Suprapubic skin (tissue), 4 donors: ENCODE results near the gene ATP4A. TPM values are rescaled to one million over a fixed set of nuclear protein-coding genes. Genes with fewer than 3 reads are reported as not detected.

Experiments used
- DNase-seq, 2 donors: peaks; one replicate each; pipeline ENCODE4 v3.0.0-alpha.2; 2019; ENCODE audit warnings: low spot score in 2 of 2
- H3K27ac ChIP-seq: fragments of 200-600 bp; sonication (generic); one replicate; pipeline ENCODE4 v1.5.1; 2019
- H3K27me3 ChIP-seq: fragments of 200-600 bp; sonication (generic); one replicate; pipeline ENCODE4 v1.5.1; 2019
- H3K36me3 ChIP-seq: fragments of 200-600 bp; sonication (generic); one replicate; pipeline ENCODE4 v1.5.1; 2019
- H3K4me1 ChIP-seq: fragments of 200-600 bp; sonication (generic); one replicate; pipeline ENCODE4 v1.5.1; 2019
- H3K4me3 ChIP-seq: fragments of 200-600 bp; sonication (generic); one replicate; pipeline ENCODE4 v1.5.1; 2019; ENCODE audit warnings: mild to moderate bottlenecking
- H3K9me3 ChIP-seq: fragments of 200-600 bp; sonication (generic); one replicate; pipeline ENCODE4 v1.5.1; 2019
- EP300 ChIP-seq: sonication (generic); formaldehyde crosslinking; IDR thresholded peaks from one replicate; pipeline ENCODE4 v1.6.1; 2017; ENCODE audit warnings: antibody characterized with exemption
- POLR2A ChIP-seq, 2 donors: fragments of 450-650 bp; IDR thresholded peaks; one replicate each; pipeline ENCODE4 v1.6.1; 2017; ENCODE audit warnings: antibody characterized with exemption in 2 of 2, mild to moderate bottlenecking in 2 of 2, moderate library complexity in 2 of 2
- POLR2AphosphoS5 ChIP-seq, 3 donors: sonication (generic); formaldehyde crosslinking; IDR thresholded peaks; one replicate each; pipeline ENCODE4 v1.6.1; 2017; ENCODE audit warnings: antibody characterized with exemption in 3 of 3
- WGBS: methylation state at CpG from one replicate; pipeline ENCODE4 v1.1.5; 2018; 5-methylcytosine and 5-hydroxymethylcytosine counted together
- total RNA-seq, 4 donors: library from RNA; depleted of rRNA; stranded (reverse); fragments of >200 nt; gene quantifications; one replicate each; pipeline ENCODE4 v1.1.0, GENCODE V29; 2016
- TF ChIP-seq, protein P1 (sequence below), 2 donors: fragments of 200-600 bp in 1 of 2; fragments of 450-650 bp in 1 of 2; sonication (generic) in 1 of 2; IDR thresholded peaks; one replicate each; pipeline ENCODE4 v1.5.1; 2016 to 2019; ENCODE audit warnings: antibody characterized with exemption in 2 of 2, mild to moderate bottlenecking in 1 of 2, moderate library complexity in 1 of 2

Gene ATP4A
- total RNA-seq, 4 donors from 2014 or later, result not detected

DNA sequence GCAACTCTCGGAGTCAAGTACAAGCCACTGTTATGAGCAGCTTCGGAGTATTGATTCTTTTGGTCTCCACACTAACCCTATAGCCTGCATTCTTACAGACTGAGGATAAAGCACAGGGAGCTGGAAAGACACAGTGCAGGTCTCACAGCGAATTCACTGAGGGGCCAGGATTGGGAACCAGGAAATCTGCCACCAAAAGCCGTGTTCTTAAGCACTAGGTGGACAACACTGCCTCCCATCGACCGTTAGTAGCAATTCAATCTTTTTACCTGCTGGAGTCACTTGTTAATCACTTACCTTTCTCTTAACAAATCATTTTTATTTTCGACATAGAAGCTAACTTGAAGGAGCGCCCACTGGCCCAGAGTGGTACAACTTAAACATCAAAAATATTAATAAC, 28.8 kb upstream of the ATP4A start:
- 26% methylated on average over 8 of the region's 8 CpGs for WGBS
- Histone ChIP-seq H3K27me3 (peaks cover 2% of the 10 kb centered on the region), H3K9me3 (no peaks in the 10 kb centered on the region), H3K4me3 (no peak overlapping the region), H3K4me1 (no peaks in the 10 kb centered on the region), H3K27ac (no peak overlapping the region), H3K36me3 (no peaks in the 10 kb centered on the region)
- TF ChIP-seq, protein P1, sequence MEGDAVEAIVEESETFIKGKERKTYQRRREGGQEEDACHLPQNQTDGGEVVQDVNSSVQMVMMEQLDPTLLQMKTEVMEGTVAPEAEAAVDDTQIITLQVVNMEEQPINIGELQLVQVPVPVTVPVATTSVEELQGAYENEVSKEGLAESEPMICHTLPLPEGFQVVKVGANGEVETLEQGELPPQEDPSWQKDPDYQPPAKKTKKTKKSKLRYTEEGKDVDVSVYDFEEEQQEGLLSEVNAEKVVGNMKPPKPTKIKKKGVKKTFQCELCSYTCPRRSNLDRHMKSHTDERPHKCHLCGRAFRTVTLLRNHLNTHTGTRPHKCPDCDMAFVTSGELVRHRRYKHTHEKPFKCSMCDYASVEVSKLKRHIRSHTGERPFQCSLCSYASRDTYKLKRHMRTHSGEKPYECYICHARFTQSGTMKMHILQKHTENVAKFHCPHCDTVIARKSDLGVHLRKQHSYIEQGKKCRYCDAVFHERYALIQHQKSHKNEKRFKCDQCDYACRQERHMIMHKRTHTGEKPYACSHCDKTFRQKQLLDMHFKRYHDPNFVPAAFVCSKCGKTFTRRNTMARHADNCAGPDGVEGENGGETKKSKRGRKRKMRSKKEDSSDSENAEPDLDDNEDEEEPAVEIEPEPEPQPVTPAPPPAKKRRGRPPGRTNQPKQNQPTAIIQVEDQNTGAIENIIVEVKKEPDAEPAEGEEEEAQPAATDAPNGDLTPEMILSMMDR (IDR thresholded peaks at IDR 0.05), result no peak
- TF ChIP-seq EP300 (no peak), POLR2A (IDR thresholded peaks at IDR 0.05) (no peak), POLR2AphosphoS5 (IDR thresholded peaks at IDR 0.05) (no peak)
- DNase-seq, result no peak

DNA sequence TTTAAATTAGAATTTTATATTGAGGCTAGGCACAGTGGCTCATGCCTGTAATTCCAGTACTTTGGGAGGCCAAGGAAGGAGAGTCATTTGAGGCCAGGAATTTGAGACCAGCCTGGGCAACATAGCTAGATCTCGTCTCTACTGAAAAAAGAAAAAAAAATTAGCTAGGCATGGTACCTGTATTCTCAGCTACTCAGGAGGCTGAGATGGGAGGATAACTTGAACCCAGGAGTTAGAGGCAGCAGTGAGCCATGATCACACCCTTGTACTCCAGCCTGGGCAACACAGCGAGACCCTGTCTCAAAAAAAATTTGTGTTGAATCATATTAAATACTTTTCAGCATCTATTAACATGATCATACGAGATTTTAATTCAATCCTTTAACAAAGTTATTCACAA, 27.4 kb upstream of the ATP4A start:
- no peak overlapping the region for H3K27ac ChIP-seq
- no peak for DNase-seq
- no peaks in the 10 kb centered on the region for H3K9me3 ChIP-seq
- no peaks in the 10 kb centered on the region for H3K4me1 ChIP-seq
- H3K27me3 ChIP-seq, result peaks cover 8% of the 10 kb centered on the region
- no peaks in the 10 kb centered on the region for H3K36me3 ChIP-seq
- no peak overlapping the region for H3K4me3 ChIP-seq
- no peak for TF ChIP-seq POLR2AphosphoS5 (IDR thresholded peaks at IDR 0.05)
- TF ChIP-seq, protein P1 (IDR thresholded peaks at IDR 0.05), result no peak
- no peak for TF ChIP-seq POLR2A (IDR thresholded peaks at IDR 0.05)
- TF ChIP-seq EP300, result no peak
- 76% methylated on average over 3 of the region's 3 CpGs for WGBS

DNA sequence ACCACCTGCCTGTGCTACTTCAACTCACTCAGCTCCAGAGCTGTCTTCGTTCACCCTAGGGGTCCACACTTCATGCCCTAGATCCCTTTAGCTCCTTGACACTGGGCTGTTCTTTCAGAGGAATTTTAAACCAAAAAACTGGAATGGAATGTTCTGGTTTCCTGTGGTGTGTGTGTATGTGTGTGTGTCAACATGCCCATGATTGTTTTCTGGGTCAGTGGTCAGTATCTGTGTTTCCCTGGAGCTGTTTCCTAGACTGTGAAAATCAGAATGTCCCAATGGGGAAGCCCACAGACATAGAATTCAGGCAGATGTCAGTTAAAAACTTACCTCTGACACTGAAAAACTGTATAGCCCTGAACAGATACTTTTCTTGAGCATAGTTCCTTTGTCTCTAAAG, 23.9 kb upstream of the ATP4A start:
- Histone ChIP-seq H3K27me3 (peaks cover 22% of the 10 kb centered on the region), H3K9me3 (no peaks in the 10 kb centered on the region), H3K27ac (no peak overlapping the region), H3K4me1 (no peaks in the 10 kb centered on the region), H3K36me3 (no peaks in the 10 kb centered on the region), H3K4me3 (no peak overlapping the region)
- no peak for DNase-seq
- no peak for TF ChIP-seq EP300
- no peak for TF ChIP-seq POLR2A (IDR thresholded peaks at IDR 0.05)
- TF ChIP-seq POLR2AphosphoS5 (IDR thresholded peaks at IDR 0.05), result no peak
- TF ChIP-seq, protein P1 (IDR thresholded peaks at IDR 0.05), result no peak
- 57% methylated on average over 1 of the region's 1 CpG for WGBS

DNA sequence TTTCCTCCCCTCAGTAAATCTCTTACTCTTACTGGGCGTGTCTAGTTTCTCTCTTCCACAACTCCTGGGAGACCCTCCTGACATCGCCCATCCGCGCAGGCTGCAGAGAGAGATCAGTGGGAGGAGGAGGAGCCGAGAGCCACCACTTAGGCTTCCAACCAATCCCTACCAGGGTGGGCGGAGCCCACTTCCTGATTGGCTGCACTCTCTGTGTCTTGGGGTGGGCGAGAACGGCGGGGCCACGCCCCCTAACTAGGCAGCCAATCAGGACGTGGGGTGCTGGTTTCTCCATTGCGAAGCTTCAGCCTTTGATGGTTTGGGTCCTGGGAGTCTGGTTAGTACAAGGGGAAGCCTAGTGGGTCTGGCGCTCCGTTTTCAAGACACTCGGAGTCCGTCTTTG, 22.4 kb upstream of the ATP4A start, which contains the start of gene PMIS2:
PMIS2 (plus strand) TSS at position 326 of the 400 bp plus-strand sequence. CDS start 87 bp downstream, outside the sequence.
- DNase-seq, result no peak
- Histone ChIP-seq H3K27ac (no peak within 1 kb of the TSS), H3K27me3 (peaks cover 22% of the 10 kb centered on the region), H3K36me3 (no peaks in the 10 kb centered on the region), H3K4me3 (no peak within 1 kb of the TSS), H3K9me3 (no peaks in the 10 kb centered on the region), H3K4me1 (no peaks in the 10 kb centered on the region)
- TF ChIP-seq EP300 (no peak), POLR2A (IDR thresholded peaks at IDR 0.05) (no peak), POLR2AphosphoS5 (IDR thresholded peaks at IDR 0.05) (no peak)
- 20% methylated on average over 12 of the region's 16 CpGs for WGBS

GRCh38 chr19:35582760-35583159, 19.3 kb upstream of the ATP4A start:
- Histone ChIP-seq H3K36me3 (no peaks in the 10 kb centered on the region), H3K9me3 (no peaks in the 10 kb centered on the region), H3K4me3 (no peak overlapping the region), H3K27ac (no peak overlapping the region), H3K27me3 (peaks cover 20% of the 10 kb centered on the region), H3K4me1 (no peaks in the 10 kb centered on the region)
- TF ChIP-seq POLR2AphosphoS5 (IDR thresholded peaks at IDR 0.05), result no peak
- TF ChIP-seq POLR2A (IDR thresholded peaks at IDR 0.05), result no peak
- no peak for TF ChIP-seq EP300
- TF ChIP-seq, protein P1 (IDR thresholded peaks at IDR 0.05), result no peak
- WGBS, result 86% methylated on average over 1 of the region's 1 CpG
- no peak for DNase-seq

DNA sequence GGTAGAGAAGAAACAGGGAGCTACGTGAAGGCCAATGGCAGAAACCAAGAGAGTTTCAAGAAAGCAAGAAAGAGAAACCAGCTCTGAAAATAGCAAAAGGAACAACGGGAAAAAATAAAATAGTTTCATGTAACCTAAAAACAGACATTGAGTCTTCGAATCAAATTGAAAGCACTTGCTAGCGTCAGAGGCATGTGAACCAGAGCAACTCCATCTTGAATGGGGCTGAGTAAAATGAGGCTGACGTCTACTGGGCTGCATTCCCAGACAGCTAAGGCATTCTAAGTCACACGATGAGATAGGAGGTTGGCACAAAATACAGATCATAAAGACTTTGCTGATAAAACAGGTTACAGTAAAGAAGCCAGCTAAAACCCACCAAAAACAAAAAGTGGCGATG, 15.2 kb upstream of the ATP4A start:
- H3K36me3 ChIP-seq, result no peaks in the 10 kb centered on the region
- DNase-seq, result no peak
- no peaks in the 10 kb centered on the region for H3K4me1 ChIP-seq
- WGBS, result 64% methylated on average over 7 of the region's 7 CpGs
- no peak overlapping the region for H3K27ac ChIP-seq
- TF ChIP-seq POLR2A (IDR thresholded peaks at IDR 0.05) (no peak), EP300 (no peak), POLR2AphosphoS5 (IDR thresholded peaks at IDR 0.05) (no peak)
- TF ChIP-seq, protein P1 (IDR thresholded peaks at IDR 0.05), result no peak
- H3K27me3 ChIP-seq, result no peaks in the 10 kb centered on the region
- peaks cover 4% of the 10 kb centered on the region for H3K9me3 ChIP-seq
- no peak overlapping the region for H3K4me3 ChIP-seq
